ENCODE data around the gene SLC15A2.

GRCh38 chr3:121895121-121895520, 920 bp downstream of the SLC15A2 start:
- TF ChIP-seq CTCF (IDR thresholded peaks at IDR 0.05) (no peak), POLR2A (IDR thresholded peaks at IDR 0.05) (no peak)

Measured in uterus (tissue), 2 donors.